Measurements from ENCODE around the gene CEP68. TPM values are rescaled to one million over a fixed set of nuclear protein-coding genes. Genes with fewer than 3 reads are reported as not detected.
"Not testable (repeated sequence)": the region's sequence is repeated elsewhere in the genome, so short reads cannot be mapped to it uniquely, and the experiment has no call there.

CEP68 gene
- total RNA-seq, 1 donor from 2014 or later, result 23.0 TPM

- Mint-ChIP-seq H3K27me3 (ENCODE audit: low read depth) (no peaks in the 10 kb centered on the region), H3K4me1 (peaks cover 3% of the 10 kb centered on the region), H3K27ac (no peak overlapping the region), H3K9me3 (no peaks in the 10 kb centered on the region), H3K4me3 (no peak overlapping the region), H3K36me3 (peaks cover 6% of the 10 kb centered on the region)
- no peak for DNase-seq (ENCODE audit: low spot score in 2 of 2, unreplicated experiment in 2 of 2)
- TF ChIP-seq, protein P1, sequence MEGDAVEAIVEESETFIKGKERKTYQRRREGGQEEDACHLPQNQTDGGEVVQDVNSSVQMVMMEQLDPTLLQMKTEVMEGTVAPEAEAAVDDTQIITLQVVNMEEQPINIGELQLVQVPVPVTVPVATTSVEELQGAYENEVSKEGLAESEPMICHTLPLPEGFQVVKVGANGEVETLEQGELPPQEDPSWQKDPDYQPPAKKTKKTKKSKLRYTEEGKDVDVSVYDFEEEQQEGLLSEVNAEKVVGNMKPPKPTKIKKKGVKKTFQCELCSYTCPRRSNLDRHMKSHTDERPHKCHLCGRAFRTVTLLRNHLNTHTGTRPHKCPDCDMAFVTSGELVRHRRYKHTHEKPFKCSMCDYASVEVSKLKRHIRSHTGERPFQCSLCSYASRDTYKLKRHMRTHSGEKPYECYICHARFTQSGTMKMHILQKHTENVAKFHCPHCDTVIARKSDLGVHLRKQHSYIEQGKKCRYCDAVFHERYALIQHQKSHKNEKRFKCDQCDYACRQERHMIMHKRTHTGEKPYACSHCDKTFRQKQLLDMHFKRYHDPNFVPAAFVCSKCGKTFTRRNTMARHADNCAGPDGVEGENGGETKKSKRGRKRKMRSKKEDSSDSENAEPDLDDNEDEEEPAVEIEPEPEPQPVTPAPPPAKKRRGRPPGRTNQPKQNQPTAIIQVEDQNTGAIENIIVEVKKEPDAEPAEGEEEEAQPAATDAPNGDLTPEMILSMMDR (IDR thresholded peaks at IDR 0.05; ENCODE audit: unreplicated experiment), result no peak
Observed at GRCh38 chr2:65018141-65018582, 38.1 kb upstream of the CEP68 start.

DNA sequence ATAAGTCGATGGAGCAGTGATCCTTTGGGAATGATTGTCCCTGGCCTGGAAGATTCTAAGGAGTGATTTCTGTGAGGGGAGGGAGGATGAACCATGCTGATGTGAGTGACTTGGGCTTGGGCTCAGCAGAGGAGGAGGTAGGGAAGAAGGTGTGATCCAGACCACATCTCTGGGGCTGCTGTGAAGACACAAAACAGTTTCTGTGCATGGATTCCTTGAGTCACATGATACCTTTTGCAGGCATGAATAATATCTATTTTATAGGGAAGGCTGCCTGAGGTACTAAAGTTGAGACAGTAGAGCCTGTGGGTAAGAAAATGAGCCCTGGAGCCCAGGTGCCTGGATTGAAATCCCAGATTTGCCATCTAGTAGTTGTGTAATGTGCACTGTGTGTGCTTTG lies 37.2 kb upstream of the CEP68 start:
- TF ChIP-seq, protein P1 (IDR thresholded peaks at IDR 0.05; ENCODE audit: unreplicated experiment), result no peak
- H3K27me3 Mint-ChIP-seq (ENCODE audit: low read depth), result no peaks in the 10 kb centered on the region
- H3K27ac Mint-ChIP-seq, result no peak overlapping the region
- H3K36me3 Mint-ChIP-seq, result peaks cover 4% of the 10 kb centered on the region
- H3K4me3 Mint-ChIP-seq, result no peak overlapping the region
- DNase-seq (ENCODE audit: low spot score in 2 of 2, unreplicated experiment in 2 of 2), result no peak
- H3K4me1 Mint-ChIP-seq, result peaks cover 3% of the 10 kb centered on the region
- H3K9me3 Mint-ChIP-seq, result no peaks in the 10 kb centered on the region

GRCh38 chr2:65019675-65020195 lies 36.5 kb upstream of the CEP68 start:
- H3K36me3 Mint-ChIP-seq, result peaks cover 4% of the 10 kb centered on the region
- no peak for DNase-seq (ENCODE audit: low spot score in 2 of 2, unreplicated experiment in 2 of 2)
- H3K27me3 Mint-ChIP-seq (ENCODE audit: low read depth), result no peaks in the 10 kb centered on the region
- no peak overlapping the region for H3K4me3 Mint-ChIP-seq
- H3K27ac Mint-ChIP-seq, result no peak overlapping the region
- H3K9me3 Mint-ChIP-seq, result no peaks in the 10 kb centered on the region
- peaks cover 3% of the 10 kb centered on the region for H3K4me1 Mint-ChIP-seq
- TF ChIP-seq, protein P1 (IDR thresholded peaks at IDR 0.05; ENCODE audit: unreplicated experiment), result no peak

- H3K27ac Mint-ChIP-seq; H3K4me1 Mint-ChIP-seq; H3K27me3 Mint-ChIP-seq (ENCODE audit: low read depth); H3K9me3 Mint-ChIP-seq; H3K36me3 Mint-ChIP-seq; DNase-seq (ENCODE audit: low spot score in 2 of 2, unreplicated experiment in 2 of 2); H3K4me3 Mint-ChIP-seq: not testable (repeated sequence)
Observed at GRCh38 chr2:65020251-65020650, 36.0 kb upstream of the CEP68 start.

GRCh38 chr2:65020943-65021528 lies 35.2 kb upstream of the CEP68 start:
- Mint-ChIP-seq H3K4me1 (peaks cover 3% of the 10 kb centered on the region), H3K9me3 (no peaks in the 10 kb centered on the region), H3K27ac (no peak overlapping the region), H3K36me3 (peaks cover 4% of the 10 kb centered on the region), H3K4me3 (no peak overlapping the region), H3K27me3 (ENCODE audit: low read depth) (no peaks in the 10 kb centered on the region)
- no peak for DNase-seq (ENCODE audit: low spot score in 2 of 2, unreplicated experiment in 2 of 2)
- TF ChIP-seq, protein P1 (IDR thresholded peaks at IDR 0.05; ENCODE audit: unreplicated experiment), result no peak

GRCh38 chr2:65021709-65022108 lies 34.5 kb upstream of the CEP68 start:
- Mint-ChIP-seq H3K27ac (peak overlapping the region; percentile 3), H3K9me3 (no peaks in the 10 kb centered on the region), H3K27me3 (ENCODE audit: low read depth) (no peaks in the 10 kb centered on the region), H3K36me3 (peaks cover 4% of the 10 kb centered on the region), H3K4me1 (peaks cover 3% of the 10 kb centered on the region), H3K4me3 (no peak overlapping the region)
- no peak for DNase-seq (ENCODE audit: low spot score in 2 of 2, unreplicated experiment in 2 of 2)
- TF ChIP-seq, protein P1 (IDR thresholded peaks at IDR 0.05; ENCODE audit: unreplicated experiment), result no peak

Measured in mesothelial cell of epicardium (in vitro differentiated cells).